Right ventricle myocardium inferior (tissue), 1 donor: ENCODE measurements around the gene SPATA2L. TPM values are rescaled to one million over a fixed set of nuclear protein-coding genes. Genes with fewer than 3 reads are reported as not detected.

ENCODE experiments used
- ATAC-seq: fragments of 200-7000 bp; cut with Tn5 transposase; one replicate; pipeline ENCODE4 v1.9.1; 2020; ENCODE audit warnings: mild to moderate bottlenecking, moderate library complexity
- DNase-seq: peaks from one replicate; pipeline ENCODE4 v3.0.0; 2021; ENCODE audit errors: missing footprints
- intact Hi-C: fragments of 100-400 bp; cut with DNase I; formaldehyde crosslinking; loops from one replicate; pipeline ENCODE4 v1.11.0; 2022
- long read RNA-seq: library from polyadenylated mRNA; unstranded; transcript quantifications from one replicate; pipeline ENCODE4 v2.0.0, GENCODE V29; 2021
- total RNA-seq: library from RNA; stranded (reverse); fragmentation: NEBNext Ultra II Directional; extraction: Animal tissue kit (Norgen Biotek cat#: 25700); gene quantifications from one replicate; pipeline ENCODE4 v1.2.1, GENCODE V29; 2021
- donor health status: DM: no; HTN: yes; CAD: no; lungs with severe emphysema.

The SPATA2L gene, protein sequence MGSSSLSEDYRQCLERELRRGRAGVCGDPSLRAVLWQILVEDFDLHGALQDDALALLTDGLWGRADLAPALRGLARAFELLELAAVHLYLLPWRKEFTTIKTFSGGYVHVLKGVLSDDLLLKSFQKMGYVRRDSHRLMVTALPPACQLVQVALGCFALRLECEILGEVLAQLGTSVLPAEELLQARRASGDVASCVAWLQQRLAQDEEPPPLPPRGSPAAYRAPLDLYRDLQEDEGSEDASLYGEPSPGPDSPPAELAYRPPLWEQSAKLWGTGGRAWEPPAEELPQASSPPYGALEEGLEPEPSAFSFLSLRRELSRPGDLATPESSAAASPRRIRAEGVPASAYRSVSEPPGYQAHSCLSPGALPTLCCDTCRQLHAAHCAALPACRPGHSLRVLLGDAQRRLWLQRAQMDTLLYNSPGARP
- total RNA-seq = 3.4 TPM
- long read RNA-seq, partial matches to known transcripts = 0 of 5 reads
- long read RNA-seq, other reads (novel, unspliced or antisense) = 0 of 5 reads

GRCh38 chr16:89701425-89702406 is at the start of gene SPATA2L:
SPATA2L (minus strand) TSS chr16:89701705; CDS start chr16:89701232, 473 bp downstream.
- intact Hi-C loops = loop anchor here (5.0 kb wide), 3 partner anchors 44 to 161 kb away; partner anchors contain the start of genes CHMP1A and SPATA33
- DNase-seq (peak; percentile 95), ATAC-seq (peak; percentile 78)

DNA sequence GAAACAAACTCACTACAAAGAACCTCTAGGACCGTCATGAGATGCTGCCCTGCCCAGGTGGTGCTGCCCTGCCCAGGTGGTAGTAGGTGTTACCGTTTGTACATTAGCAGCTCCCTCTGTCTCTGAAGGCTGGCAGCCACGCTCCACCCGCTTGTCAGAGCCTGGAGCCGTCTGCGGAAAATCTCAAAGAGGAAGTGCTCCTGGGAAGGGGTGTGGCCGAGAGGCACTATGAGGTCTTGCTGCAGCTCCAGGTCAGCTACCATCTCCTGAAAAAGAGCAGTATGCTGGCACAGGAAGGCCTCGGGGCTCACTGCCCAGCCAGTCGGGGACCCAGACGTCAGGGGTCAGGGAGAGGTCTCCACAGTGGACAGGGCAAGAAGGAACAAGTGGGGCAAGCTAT is 48.1 kb upstream of the SPATA2L start:
- ATAC-seq (peak; percentile 23), DNase-seq (peak; percentile 82)
- intact Hi-C loops = no loop called here

GRCh38 chr16:89748921-89749320 is 47.4 kb upstream of the SPATA2L start:
- ATAC-seq (no peak), DNase-seq (no peak)
- intact Hi-C loops = no loop called here

GRCh38 chr16:89748076-89748475 is 46.6 kb upstream of the SPATA2L start:
- DNase-seq (no peak), ATAC-seq (no peak)
- intact Hi-C loops = no loop called here

- DNase-seq (no peak), ATAC-seq (no peak)
- intact Hi-C loops = no loop called here
Measured at GRCh38 chr16:89746043-89746442, 44.5 kb upstream of the SPATA2L start.

GRCh38 chr16:89744813-89745212 is 43.3 kb upstream of the SPATA2L start:
- ATAC-seq (no peak), DNase-seq (peak; percentile 64)
- intact Hi-C loops = no loop called here

DNA sequence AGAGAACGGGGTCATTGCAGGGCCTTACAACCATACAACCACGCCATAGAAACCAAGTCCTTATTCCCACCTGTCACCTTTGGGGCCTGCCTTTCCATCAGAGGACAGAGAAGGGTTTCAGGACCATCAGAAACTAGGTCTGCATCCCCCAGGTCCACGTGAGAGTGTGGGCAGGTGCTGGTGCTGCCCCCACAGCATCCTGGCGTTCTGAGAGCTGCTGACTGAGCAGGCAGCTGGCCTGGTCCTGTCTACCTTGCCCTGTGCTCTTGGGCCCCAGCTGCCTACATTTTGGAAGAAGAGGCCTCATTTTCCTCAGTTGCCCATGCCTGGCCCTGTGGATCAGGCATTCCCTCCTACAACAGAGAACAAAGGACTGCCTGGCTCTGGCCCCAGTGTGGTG is 41.4 kb upstream of the SPATA2L start:
- intact Hi-C loops = no loop called here
- ATAC-seq (no peak), DNase-seq (no peak)

- intact Hi-C loops = no loop called here
- no peak for DNase-seq
- ATAC-seq = no peak
Measured at GRCh38 chr16:89741342-89742014, 40.0 kb upstream of the SPATA2L start.

GRCh38 chr16:89739383-89739782 is 37.9 kb upstream of the SPATA2L start:
- intact Hi-C loops = no loop called here
- ATAC-seq (no peak), DNase-seq (no peak)

DNA sequence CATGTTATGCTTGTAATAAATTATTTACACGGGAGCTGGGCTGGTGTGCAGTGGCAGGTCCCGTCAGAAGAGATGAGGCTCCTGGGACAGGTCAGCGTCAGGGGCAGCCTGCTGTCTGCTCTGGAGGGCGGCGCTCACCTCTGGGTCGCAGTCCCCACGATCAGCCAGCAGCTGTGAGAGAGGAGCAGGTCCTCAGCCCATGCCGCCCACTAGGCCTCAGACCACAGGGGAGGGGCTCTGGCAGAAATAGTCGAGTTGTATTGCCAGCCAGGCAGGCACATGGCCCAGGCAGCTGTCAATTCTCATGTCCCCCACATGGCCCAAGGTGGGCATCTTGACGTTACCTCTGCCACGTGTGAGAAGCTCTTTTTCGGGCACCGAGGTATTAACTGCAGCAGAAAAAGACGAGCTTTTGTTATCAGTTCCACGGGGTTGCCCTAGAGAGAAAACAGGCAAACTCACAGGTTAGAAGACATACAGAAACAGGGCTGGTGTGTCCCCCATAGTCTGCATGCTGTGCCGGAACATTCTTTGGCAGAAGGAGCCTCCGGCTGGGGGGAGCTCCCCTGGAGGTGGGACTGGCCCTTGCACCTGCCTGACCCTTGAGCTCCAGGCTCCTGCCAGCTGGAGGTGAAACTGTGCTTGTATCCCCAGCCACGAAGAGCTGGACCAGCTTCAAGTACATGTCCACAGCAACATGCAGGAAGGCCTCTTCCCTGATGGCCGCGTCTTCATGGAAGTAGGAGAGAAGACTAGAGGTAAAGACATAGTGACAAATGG is 37.2 kb upstream of the SPATA2L start:
- ATAC-seq = no peak
- DNase-seq = no peak
- intact Hi-C loops = no loop called here

DNA sequence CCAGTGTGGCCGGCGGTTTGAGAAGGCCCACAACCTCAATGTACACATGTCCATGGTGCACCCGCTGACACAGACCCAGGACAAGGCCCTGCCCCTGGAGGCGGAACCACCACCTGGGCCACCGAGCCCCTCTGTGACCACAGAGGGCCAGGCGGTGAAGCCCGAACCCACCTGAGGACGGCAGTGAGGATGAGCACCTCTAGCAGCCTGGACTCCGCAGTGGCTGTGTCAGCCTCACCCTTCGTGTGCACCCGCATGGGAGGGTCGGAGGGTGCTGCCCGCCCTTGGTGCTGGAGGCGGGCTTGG is 36.5 kb upstream of the SPATA2L start:
- no peak for DNase-seq
- ATAC-seq = no peak
- intact Hi-C loops = no loop called here

GRCh38 chr16:89737341-89738071 is 36.0 kb upstream of the SPATA2L start:
- ATAC-seq (no peak), DNase-seq (no peak)
- intact Hi-C loops = no loop called here

- intact Hi-C loops = no loop called here
- DNase-seq (no peak), ATAC-seq (no peak)
Measured at GRCh38 chr16:89736554-89736953, 35.0 kb upstream of the SPATA2L start.

DNA sequence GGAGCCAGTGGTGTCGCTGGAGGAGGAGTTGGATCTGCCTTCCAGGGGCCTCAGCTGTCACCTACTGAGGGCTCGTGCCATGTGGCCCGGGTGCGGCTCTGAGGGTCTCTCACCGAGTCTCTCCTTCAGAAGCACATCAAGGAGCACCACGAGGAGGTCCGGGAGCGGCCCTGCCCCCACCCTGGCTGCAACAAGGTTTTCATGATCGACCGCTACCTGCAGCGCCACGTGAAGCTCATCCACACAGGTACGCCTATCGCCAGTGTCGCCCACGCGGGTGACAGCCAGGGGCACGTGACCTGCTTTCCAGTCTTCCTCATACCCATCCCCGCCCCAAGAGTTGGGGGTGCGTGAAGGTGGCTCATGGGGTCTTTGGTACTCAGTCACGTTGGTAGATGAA is 32.3 kb upstream of the SPATA2L start:
- ATAC-seq = no peak
- intact Hi-C loops = no loop called here
- no peak for DNase-seq

GRCh38 chr16:89733322-89733721 is 31.8 kb upstream of the SPATA2L start:
- intact Hi-C loops = no loop called here

DNA sequence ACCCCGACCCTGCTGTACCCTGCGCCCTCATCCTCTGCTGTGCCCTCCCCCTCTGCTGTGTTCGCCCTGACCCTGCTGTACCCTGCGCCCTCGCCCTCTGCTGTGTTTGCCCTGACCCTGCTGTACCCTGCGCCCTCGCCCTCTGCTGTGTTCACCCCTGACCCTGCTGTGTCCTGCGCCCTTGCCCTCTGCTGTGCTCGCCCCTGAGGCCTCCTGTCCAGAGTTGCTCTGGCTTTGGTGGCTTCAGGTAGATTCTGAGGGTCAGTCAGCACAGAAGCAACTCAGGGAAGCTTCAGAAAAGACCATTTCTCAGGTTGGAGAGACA is 31.4 kb upstream of the SPATA2L start:
- intact Hi-C loops = no loop called here
- DNase-seq = no peak
- no peak for ATAC-seq

More at GRCh38 chr16:89733322-89733721, 31.8 kb upstream of the SPATA2L start:
- DNase-seq (no peak), ATAC-seq (no peak)

- DNase-seq (no peak), ATAC-seq (no peak)
- intact Hi-C loops = no loop called here
Measured at GRCh38 chr16:89732142-89732917, 30.8 kb upstream of the SPATA2L start.
